Fibroblast of skin of scalp (primary cell): ENCODE measurements around the gene NSUN2.

Source experiments
- DNase-seq: peaks from one replicate; pipeline ENCODE4 v3.0.0-alpha.2; 2013

NSUN2 gene

DNA sequence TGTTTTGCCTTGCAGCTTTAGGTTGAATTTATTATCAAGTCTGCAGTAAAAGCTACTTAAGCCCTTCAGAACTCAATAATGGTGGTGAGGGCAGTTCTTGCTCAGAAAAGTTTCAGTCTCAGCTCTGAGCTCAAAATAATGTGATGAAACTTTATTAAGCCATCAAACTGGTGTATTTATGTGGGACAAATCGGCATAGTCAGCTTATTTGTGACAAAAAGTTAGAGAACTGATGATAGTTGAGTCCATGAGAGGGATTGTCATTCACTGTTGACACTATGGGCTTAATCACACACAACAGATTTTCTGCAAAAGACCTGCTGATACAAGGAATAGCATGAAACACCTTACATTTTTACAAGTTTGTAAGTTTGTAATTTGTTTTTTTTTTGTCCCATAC lies 9.8 kb upstream of the NSUN2 start:
- DNase-seq = no peak

- DNase-seq = no peak
Observed at GRCh38 chr5:6638236-6638635, 5.4 kb upstream of the NSUN2 start.

DNA sequence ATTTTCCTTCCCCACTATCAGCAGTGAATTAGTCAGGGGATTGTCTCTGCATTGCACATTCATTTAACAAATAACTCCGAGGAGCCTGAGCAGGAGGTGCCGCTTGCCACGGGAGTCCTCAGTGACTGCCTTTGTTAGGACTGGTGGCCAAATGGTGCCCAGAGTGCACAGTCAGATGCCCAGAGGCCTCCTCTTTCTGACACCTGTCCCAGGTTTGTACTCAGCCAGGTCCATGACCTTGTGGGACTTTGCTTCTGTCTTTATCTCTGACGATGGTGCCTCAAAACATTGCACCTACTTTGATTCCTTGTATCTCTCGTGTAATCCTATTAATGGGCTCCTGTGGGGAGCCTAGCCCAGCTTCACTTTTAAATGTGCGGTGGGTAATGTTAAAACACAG lies 4.7 kb upstream of the NSUN2 start:
- no peak for DNase-seq

DNA sequence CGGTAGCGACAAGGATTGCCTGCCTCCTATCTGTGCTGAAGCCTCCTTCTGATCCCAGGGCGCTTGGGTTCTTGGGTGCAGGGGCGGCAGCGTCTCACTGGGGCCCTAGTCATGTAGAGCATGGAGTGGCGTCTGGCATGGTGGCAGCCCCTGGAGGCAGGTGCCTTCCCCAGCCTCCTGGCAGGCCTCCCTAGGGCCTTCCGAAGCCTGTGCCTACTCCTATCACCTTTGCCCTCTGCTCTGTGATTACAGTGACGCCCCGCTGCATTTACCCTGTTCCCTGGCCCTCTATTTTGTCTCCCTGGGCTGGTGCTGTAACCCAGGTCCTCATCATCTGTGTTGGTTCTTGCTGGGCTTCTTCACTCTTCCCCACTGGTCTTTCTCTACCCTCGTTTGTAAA lies 4.2 kb upstream of the NSUN2 start:
- no peak for DNase-seq

DNA sequence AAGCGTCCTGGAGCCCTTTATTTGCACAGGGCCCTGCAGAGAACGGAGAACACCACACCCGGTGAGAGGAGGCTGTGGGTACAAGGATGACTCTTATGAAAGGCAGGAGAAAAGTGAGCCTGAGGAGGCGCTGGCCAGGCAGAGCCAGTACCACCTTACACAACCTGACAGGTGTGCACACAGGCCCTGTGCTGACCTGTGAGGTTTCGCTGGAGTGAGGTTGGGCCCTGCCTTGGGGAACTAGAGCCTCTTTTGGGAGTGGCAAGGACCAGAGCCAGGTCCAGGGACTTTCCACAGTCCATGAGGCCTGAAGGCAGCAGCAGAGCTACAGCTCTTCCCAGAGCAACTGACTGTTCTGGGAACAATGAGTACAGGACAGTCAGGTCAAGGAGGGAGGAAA lies 3.4 kb upstream of the NSUN2 start:
- no peak for DNase-seq

DNA sequence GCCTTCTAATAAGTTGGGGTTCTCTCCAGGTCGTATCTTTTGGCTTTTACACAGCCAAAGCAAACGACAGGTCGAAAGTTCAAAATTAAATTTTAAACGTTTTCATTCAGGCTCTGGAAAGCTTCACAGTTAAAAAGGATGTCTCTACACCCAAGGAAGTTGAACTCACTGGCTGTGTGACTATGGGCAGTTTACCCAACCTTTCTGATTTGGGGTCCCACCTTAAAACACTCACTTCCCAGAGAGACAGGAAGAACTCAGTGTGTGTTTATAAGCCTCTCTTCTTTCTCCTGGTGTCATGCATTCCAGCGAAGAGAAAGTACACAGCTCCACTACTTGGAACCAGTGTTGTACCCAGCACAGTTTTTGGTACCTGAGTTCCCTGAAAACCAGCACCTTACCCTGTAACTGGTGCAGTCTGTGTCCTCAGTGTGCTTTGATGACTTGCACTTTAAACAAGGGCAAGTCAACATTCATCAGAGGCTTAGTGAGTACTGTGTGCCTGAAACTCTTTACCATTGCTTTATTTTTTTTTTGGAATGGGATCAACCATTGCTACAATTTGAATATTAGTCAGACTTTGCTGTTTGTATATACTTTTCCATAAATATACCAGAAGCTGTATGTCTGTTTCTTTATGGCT lies 2.1 kb upstream of the NSUN2 start:
- DNase-seq = no peak

DNA sequence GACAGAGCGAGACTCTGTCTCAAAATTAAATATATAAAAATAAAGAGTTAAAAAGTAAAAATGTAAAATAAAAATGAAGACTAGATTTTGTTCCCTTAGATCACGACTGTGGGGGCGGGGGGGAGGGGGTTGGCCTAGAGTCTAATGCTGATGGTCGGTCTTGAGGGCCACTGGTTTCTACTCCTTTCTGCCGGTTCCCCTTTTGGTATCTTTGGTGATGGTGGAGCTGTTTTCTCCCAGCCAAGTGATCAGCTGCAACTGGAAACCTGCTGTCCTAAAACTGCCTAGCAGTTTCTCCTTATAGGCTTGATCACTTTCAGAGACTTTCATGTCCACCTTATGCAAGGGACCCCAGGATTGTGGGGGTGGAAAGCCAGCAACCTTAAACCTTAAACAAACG lies 1.5 kb upstream of the NSUN2 start:
- DNase-seq = no peak

- DNase-seq = peak; percentile 8
Observed at GRCh38 chr5:6633469-6634245, 813 bp upstream of the NSUN2 start.

DNA sequence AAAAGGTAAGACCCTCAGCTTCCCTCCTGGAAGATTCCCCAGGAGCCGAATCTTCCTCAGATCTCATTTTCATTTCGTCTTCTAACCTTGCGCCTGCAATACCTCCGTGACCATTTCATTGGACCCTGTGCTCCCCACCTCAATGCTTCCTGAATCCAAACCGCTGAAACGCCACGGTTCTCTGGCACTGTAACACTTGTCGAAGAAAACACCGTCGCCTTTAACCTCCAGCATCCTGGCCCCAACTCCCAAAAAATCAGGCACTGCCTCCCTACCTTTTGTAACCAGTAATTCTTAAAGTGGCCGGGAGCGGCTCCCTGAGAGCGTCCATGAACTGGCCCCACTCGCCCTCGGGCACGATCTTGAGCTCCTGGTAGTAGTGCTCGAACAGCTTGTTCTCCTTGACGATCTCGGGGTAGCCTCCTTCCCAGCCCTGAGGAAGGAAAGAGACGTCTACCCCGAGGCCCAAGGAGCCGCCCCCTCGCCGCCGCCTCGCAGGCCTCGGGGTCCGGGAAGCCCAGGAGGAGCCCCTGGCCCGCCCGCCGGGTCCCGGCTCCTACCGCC lies 438 bp downstream of the NSUN2 start:
- peak; percentile 12 for DNase-seq

- no peak for DNase-seq
Observed at GRCh38 chr5:6631441-6631840, 1.4 kb downstream of the NSUN2 start.

DNA sequence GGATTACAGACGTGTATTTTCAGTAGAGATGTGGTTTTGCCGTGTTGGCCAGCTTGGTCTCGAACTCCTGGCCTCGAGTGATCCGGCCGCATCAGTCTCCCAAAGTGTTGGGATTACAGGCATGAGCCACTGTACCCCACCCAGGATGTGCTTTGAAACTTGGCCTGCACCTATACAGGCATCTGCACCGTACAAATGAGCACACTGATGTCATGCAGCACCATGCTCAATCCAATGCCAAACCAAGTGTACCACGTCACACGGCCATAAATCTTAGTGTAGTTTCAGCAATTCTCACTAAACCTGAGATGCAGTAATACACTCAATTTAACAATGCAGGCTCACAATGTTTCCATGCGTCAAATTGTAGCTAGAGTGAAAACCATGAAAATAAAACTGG lies 6.3 kb downstream of the NSUN2 start:
- no peak for DNase-seq

GRCh38 chr5:6623941-6624340 lies 8.9 kb downstream of the NSUN2 start:
- no peak for DNase-seq

GRCh38 chr5:6623228-6623627 lies 9.6 kb downstream of the NSUN2 start:
- DNase-seq = no peak

DNA sequence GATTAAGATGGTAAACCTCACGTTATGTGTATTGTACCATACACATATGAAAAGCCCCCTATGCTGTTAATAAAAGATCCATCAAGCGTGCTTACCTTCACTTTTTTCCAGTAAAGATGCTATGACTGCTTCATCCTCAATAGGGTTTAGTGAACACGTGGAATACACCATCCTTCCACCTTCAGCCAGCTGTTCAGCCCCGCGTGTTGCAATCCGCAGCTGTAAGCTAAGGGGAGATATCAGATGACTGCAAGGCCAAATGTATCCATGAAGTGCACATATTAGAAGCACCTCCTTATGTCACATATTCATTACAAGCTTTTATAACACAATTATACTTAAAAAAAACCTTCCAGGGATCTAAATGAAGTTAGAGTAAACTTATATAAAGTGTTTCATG lies 16.2 kb downstream of the NSUN2 start:
- no peak for DNase-seq

DNA sequence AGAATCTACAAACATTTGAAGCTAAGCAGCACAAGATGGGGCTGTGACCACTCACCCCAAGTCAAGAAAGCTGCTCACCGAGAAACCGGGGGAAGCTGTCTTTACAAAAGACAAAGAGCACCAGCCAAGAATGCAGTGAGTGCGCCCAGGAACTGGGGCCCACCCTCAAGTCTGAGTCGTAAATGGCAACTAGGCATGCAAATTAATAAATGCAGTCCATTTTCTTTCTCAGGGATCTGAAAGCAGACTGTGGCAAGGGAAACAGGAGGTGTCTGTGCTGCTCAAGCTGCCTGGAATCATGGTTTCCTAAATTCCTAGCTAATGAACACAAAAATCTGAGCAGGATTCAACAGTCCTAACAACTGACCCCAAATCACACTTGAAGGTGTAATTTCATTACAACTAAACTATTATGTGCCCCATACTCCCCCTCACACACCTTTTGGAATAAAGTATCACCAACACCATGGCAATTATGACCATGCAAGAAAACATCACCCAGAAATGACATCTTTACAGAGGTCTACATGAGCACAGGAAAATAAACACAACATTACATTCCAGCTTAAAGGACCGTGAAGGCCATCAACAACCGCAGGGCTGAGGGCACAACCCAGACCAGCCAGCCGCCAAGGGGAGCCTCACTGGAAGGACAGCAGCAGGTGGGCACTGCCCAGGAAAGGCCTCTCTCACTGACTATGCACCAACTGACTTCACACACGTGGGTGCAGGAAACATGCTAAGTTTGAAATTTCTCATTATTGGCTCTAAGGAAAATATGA lies 17.6 kb downstream of the NSUN2 start:
- DNase-seq = no peak

- no peak for DNase-seq
Observed at GRCh38 chr5:6611334-6612256, 21.2 kb downstream of the NSUN2 start.

- DNase-seq = no peak
Observed at GRCh38 chr5:6608016-6608415, 24.8 kb downstream of the NSUN2 start.

- no peak for DNase-seq
Observed at GRCh38 chr5:6607559-6607936, 25.3 kb downstream of the NSUN2 start.

DNA sequence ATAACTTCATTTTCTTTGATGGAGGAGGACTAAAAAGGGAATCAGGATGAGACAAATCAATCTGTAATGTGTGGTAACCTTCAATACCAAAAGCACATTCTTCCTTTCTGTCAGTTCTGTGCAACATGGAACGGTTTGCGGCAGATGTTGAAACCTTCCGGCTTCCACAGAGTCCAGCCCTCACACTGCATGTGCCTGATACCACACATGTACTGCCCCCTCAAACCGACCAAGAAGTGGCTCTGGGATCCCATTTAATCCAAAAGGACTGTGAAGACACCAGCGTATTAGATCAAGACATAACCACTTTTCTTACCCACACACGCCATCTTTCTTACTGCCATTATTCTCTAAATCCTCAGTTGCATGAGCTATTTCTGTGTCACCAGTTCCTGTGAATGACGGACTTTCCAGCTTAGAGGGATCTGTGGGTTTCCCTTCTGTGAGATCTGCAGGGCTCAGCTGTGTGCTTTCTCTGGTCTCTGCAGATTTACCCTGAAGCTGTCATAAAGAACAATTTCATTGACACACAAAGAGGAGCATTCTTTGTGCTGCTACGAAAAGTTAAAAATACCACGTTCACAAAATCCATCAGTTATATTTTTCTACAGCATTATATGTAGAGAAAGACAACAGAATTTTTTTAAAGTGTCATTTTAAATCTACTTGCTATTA lies 25.8 kb downstream of the NSUN2 start:
- no peak for DNase-seq

DNA sequence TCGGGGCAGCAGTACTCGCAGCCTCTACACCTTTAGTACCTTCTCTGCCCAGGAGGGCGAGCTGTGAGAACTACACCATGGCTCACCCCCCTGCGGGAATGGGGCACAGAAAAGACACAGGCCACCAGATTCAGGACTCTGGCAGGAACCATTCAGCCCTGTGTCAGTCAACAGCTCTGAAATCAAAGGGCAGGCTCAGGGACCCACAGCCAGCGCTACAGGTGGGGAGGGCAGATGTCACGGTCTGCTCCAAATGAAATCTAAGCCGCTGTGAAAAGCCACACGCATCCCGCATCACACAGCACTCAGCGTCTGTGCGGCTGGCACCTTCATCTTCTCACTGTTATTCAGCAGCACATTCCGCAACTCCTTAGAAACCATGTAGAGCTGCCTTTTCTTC lies 27.9 kb downstream of the NSUN2 start:
- DNase-seq = no peak

DNA sequence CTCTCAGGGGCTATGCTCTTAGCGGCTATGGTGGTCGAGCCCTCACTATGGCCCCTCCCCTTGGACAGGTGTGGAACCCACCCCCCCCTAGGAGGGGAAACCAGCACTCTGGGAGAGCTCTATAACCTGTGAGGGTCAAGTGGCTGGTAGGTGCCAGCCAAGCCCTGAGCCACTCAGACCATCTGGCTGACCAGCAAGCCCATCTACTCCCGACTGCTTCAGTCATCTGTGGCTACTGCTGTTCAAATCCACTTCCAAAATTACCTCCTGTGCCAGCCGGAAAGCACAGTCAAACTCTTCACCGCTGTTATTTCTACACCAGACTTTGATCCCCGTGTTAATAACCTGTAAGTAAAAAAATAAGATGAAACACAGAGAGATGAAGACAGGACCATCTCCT lies 28.5 kb downstream of the NSUN2 start:
- DNase-seq = no peak

GRCh38 chr5:6603643-6604042 lies 29.2 kb downstream of the NSUN2 start:
- no peak for DNase-seq
